NCI-H226 (cell line): Measurements from ENCODE around the gene MRPS35.
A peak's percentile ranks its signal among the peaks of the same experiment; 100 is the strongest.

Source experiments
- DNase-seq: peaks from one replicate; pipeline ENCODE4 v3.0.0-alpha.2; 2015

The MRPS35 gene

GRCh38 chr12:27710592-27711316 is at the start of gene MRPS35:
TSS of gene MRPS35 (plus strand) at chr12:27710832. CDS start at chr12:27710844, 12 bp downstream.
- DNase-seq, result peak; percentile 92

- no peak for DNase-seq
These were observed 44.9 kb upstream of the MRPS35 start for GRCh38 chr12:27665704-27666103.

- no peak for DNase-seq
These were observed 44.1 kb upstream of the MRPS35 start for GRCh38 chr12:27666510-27666909.

- DNase-seq, result no peak
These were observed 43.1 kb upstream of the MRPS35 start for GRCh38 chr12:27667540-27667939.

GRCh38 chr12:27672051-27672450 is 38.6 kb upstream of the MRPS35 start:
- DNase-seq, result no peak

GRCh38 chr12:27672643-27673042 is 38.0 kb upstream of the MRPS35 start:
- no peak for DNase-seq

GRCh38 chr12:27673101-27673718 is 37.4 kb upstream of the MRPS35 start:
- DNase-seq, result no peak

GRCh38 chr12:27674989-27675388 is 35.6 kb upstream of the MRPS35 start:
- DNase-seq, result no peak

GRCh38 chr12:27680619-27681018 is 30.0 kb upstream of the MRPS35 start:
- no peak for DNase-seq

- no peak for DNase-seq
These were observed 28.1 kb upstream of the MRPS35 start for GRCh38 chr12:27682534-27682933.

- no peak for DNase-seq
These were observed 25.4 kb upstream of the MRPS35 start for GRCh38 chr12:27685274-27685673.

GRCh38 chr12:27686147-27686546 is 24.5 kb upstream of the MRPS35 start:
- no peak for DNase-seq

- DNase-seq, result no peak
These were observed 22.0 kb upstream of the MRPS35 start for GRCh38 chr12:27688671-27689070.

GRCh38 chr12:27689558-27690180 is 21.0 kb upstream of the MRPS35 start:
- DNase-seq, result no peak

GRCh38 chr12:27693403-27693802 is 17.2 kb upstream of the MRPS35 start:
- no peak for DNase-seq

GRCh38 chr12:27695556-27696292 is 14.9 kb upstream of the MRPS35 start:
- no peak for DNase-seq

- DNase-seq, result no peak
These were observed 14.4 kb upstream of the MRPS35 start, which contains the start of gene REP15 for GRCh38 chr12:27696293-27696652. TSS of gene REP15 (plus strand) at chr12:27696447. CDS start at chr12:27696563, 116 bp downstream.

- DNase-seq, result no peak
These were observed 13.6 kb upstream of the MRPS35 start for GRCh38 chr12:27696864-27697564.

GRCh38 chr12:27703720-27704452 is 6.7 kb upstream of the MRPS35 start:
- DNase-seq, result peak; percentile 57

GRCh38 chr12:27705263-27705662 is 5.4 kb upstream of the MRPS35 start:
- DNase-seq, result no peak

- DNase-seq, result no peak
These were observed 3.4 kb upstream of the MRPS35 start for GRCh38 chr12:27707216-27707615.
